GM13977 (cell line): ENCODE results near the gene SPOCD1.
A peak's percentile ranks its signal among the peaks of the same experiment; 100 is the strongest.

ENCODE experiments used
- DNase-seq: peaks from one replicate; pipeline ENCODE4 v3.0.0; 2012; ENCODE audit warnings: low spot score
- in situ Hi-C: fragments of 300-500 bp; cut with MboI; formaldehyde crosslinking; loops from one replicate; pipeline ENCODE4 v1.12.0; 2022; ENCODE audit warnings: low sequenced_read_pairs, low pct_unique_long_range_greater_than_20kb, mixed read lengths, inconsistent platforms; ENCODE audit not compliant: unreplicated experiment
- TF ChIP-seq, protein P1 (sequence below): IDR thresholded peaks from 2 replicates; pipeline ENCODE4 v1.5.1; 2012; ENCODE audit warnings: mild to moderate bottlenecking, control low read depth; ENCODE audit not compliant: insufficient read depth; ENCODE audit errors: extremely low read depth, missing control alignments

The SPOCD1 gene

DNA sequence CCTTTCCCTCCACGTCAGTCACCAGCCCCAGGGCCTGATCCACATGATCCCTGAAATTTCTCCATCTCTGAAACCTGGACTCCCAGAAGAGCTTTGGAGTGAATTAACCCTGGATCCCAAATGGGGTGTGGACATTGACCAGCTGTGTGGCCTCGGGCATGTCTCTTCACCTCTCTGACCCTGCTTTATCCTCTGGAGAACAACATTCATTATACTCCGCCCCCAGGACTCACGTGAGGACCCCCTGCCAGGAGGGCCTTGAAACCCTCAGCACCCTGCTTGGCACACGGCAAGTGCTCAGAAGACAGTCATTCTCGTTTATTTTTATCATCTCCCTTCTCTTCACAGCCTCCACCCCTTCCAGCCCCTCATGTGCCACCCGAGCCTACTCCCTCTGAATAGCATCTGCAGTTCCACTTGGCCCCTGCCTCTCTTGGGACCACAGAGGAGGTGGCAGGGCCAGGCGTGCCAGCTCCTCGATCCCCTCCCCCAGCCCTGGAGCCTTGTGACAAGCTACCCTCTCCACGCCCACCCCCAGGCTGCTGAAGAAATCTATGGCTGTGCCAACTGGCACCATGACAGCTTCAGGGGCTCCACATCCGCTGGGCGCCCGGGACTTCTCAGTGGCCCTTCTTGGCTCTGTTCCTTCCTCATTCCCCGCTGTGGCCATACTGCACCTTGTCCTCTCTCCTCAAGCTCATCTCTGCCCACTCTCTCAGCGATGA lies 69.7 kb downstream of the SPOCD1 start:
- TF ChIP-seq, protein P1, sequence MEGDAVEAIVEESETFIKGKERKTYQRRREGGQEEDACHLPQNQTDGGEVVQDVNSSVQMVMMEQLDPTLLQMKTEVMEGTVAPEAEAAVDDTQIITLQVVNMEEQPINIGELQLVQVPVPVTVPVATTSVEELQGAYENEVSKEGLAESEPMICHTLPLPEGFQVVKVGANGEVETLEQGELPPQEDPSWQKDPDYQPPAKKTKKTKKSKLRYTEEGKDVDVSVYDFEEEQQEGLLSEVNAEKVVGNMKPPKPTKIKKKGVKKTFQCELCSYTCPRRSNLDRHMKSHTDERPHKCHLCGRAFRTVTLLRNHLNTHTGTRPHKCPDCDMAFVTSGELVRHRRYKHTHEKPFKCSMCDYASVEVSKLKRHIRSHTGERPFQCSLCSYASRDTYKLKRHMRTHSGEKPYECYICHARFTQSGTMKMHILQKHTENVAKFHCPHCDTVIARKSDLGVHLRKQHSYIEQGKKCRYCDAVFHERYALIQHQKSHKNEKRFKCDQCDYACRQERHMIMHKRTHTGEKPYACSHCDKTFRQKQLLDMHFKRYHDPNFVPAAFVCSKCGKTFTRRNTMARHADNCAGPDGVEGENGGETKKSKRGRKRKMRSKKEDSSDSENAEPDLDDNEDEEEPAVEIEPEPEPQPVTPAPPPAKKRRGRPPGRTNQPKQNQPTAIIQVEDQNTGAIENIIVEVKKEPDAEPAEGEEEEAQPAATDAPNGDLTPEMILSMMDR: no peak
- DNase-seq: no peak
- in situ Hi-C loops: no loop called here

DNA sequence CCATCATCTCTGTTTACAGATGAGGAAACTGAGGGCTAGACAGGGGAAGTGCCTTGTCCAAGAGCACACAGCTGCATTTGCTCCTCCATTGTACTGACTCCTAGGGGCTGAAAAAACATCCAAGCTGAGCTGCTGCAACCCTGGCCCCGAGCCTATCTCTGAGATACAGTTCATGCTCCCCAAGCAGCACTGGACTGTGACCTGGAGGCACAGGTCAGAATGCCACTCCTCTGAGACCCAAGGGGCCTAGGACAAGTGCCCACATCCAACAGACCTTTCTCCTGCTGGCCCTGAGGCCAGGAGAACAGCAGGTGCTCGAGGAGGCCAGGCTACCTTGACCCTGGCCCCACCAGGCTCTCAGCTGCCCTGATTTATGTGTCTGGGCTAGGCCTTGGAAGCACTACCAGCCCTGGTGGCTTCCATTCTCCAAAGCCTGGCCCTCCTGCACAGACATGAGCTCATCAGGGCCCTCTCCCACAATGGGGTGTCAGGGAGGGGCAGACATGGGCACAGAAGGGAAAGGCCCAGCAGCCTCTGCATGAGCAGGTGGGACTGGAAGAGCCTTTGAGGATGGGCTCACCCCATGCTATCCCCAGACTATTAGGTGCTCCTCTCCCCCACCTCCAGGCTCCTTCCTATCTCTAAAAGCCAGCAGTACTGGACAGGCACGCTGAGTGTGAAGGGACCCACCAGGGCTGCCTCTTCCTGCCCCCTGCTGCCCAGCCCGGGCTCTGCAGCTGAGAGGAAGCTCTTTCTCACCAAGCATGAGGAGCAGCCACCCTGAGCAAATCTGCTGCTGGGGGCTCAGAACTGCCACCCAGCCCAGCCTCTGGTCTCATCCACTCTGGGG lies 70.5 kb downstream of the SPOCD1 start:
- in situ Hi-C loops: no loop called here
- TF ChIP-seq, protein P1: peak; percentile 87
- DNase-seq: peak; percentile 89

DNA sequence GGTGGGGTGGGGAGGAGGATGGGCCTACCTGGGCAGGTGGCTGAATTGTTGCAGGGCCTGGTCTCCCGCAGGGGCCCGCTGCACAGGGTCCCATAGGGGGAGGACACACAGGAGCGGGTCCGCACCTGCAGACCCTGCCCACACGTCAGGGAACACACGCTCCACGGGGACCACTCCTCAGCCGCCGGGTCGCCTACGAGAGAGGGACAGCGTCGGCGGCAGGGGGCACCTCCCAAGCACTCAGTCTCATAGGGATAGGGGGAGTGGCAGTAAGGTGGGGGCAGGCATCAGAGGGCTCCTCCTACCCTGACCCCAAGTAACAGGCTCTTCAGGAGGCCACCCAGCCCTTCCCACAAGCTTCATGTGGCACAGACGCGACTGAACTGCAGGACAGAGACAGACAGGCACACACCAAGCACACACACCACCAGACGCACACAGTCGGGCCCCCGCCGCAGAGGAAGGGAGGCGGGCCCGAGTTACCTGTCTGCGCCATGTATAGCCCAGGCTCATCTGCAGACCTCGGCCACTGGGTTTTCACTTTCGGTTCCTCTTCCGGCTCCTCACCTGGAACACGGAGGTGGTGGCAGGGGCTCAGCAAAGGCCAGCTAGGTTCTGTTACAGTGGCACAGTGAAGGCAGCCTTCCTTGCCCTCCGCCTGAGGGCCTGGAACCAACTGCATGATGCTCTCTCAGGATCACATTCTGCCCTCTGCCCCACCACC lies 71.5 kb downstream of the SPOCD1 start:
- DNase-seq: peak; percentile 74
- TF ChIP-seq, protein P1: no peak
- in situ Hi-C loops: no loop called here

DNA sequence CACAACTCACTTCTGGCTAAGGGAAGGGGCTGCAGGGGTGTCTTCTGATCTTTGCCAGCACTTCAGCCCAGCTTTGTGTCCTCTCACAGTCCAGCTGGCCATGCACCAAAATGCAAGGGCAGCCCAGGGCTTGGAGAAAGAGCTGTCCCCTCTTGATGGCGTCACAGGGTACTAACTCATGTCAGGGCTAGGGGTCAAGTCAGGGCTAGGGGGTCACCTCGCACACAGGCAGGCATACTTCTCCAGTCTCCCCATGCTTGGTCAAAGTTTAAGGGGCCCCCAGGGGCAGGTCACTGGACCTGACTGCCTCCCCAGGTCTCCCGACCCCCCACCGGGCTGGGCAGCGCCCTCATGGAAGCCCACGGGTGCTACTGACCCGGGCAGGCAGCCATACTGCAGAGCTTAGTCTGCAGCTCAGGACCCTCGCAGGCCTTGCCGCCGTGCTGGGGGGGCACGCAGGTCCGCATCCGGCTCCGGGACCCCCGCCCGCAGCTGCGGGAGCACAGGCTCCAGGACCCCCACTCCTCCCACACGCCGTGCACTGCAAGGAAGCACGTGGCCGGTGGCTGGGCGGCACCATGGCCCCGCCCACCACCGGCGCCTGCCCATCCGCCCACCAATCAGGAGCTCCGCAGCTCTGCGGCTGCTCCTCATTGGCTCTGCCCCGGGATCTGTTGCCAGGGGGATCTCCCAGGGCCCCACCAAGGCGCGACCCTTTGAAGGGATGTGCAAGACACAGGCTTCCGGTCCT lies 73.2 kb downstream of the SPOCD1 start:
- DNase-seq: no peak
- in situ Hi-C loops: no loop called here
- TF ChIP-seq, protein P1: no peak
